GM12892 (cell line): ENCODE results near the gene ADRA2B.
A peak's percentile ranks its signal among the peaks of the same experiment; 100 is the strongest.

Experiments used
- DNase-seq: peaks from one replicate; pipeline ENCODE4 v3.0.0; 2011; ENCODE audit not compliant: insufficient read length
- FAIRE-seq: peaks from 2 replicates; lab custom pipeline; 2011; peaks lifted over from hg19 to GRCh38; lab: Jason Lieb, UNC
- POLR2A ChIP-seq: IDR thresholded peaks from 2 replicates; pipeline ENCODE4 v1.6.1; 2011; ENCODE audit warnings: low read depth, low read length, control low read depth
- POLR2AphosphoS5 ChIP-seq: IDR thresholded peaks from 2 replicates; pipeline ENCODE4 v1.6.1; 2011; ENCODE audit warnings: low read depth, low read length, control low read depth
- TAF1 ChIP-seq: IDR thresholded peaks from 2 replicates; pipeline ENCODE4 v1.6.1; 2011; ENCODE audit warnings: low read depth, mild to moderate bottlenecking, control low read depth, low read length, borderline replicate concordance

ADRA2B gene

GRCh38 chr2:96156011-96156820 is 39.8 kb upstream of the ADRA2B start:
- DNase-seq: no peak
- FAIRE-seq: peak; percentile 87
- no peak for TF ChIP-seq POLR2AphosphoS5
- TF ChIP-seq TAF1: no peak
- TF ChIP-seq POLR2A: no peak

GRCh38 chr2:96154506-96155380 is 38.4 kb upstream of the ADRA2B start:
- DNase-seq (no peak), FAIRE-seq (no peak)
- TF ChIP-seq TAF1: no peak
- TF ChIP-seq POLR2A: no peak
- no peak for TF ChIP-seq POLR2AphosphoS5

GRCh38 chr2:96153991-96154431 is 37.6 kb upstream of the ADRA2B start:
- FAIRE-seq: no peak
- DNase-seq: no peak
- TF ChIP-seq TAF1 (no peak), POLR2A (no peak), POLR2AphosphoS5 (no peak)

- DNase-seq (no peak), FAIRE-seq (no peak)
- TF ChIP-seq TAF1 (no peak), POLR2AphosphoS5 (no peak), POLR2A (no peak)
Observed at GRCh38 chr2:96153291-96153713, 36.9 kb upstream of the ADRA2B start.

GRCh38 chr2:96152304-96153161 is 36.2 kb upstream of the ADRA2B start:
- no peak for TF ChIP-seq TAF1
- TF ChIP-seq POLR2A: no peak
- TF ChIP-seq POLR2AphosphoS5: no peak
- DNase-seq (no peak), FAIRE-seq (no peak)

- TF ChIP-seq POLR2A (no peak), TAF1 (no peak), POLR2AphosphoS5 (no peak)
- no peak for DNase-seq
- FAIRE-seq: no peak
Observed at GRCh38 chr2:96151595-96152303, 35.4 kb upstream of the ADRA2B start.

GRCh38 chr2:96150791-96151594 is 34.6 kb upstream of the ADRA2B start:
- no peak for DNase-seq
- FAIRE-seq: no peak
- TF ChIP-seq TAF1 (no peak), POLR2A (no peak), POLR2AphosphoS5 (no peak)

GRCh38 chr2:96150007-96150640 is 33.8 kb upstream of the ADRA2B start:
- FAIRE-seq: no peak

GRCh38 chr2:96148410-96149217 is 32.2 kb upstream of the ADRA2B start:
- DNase-seq (peak; percentile 80), FAIRE-seq (peak; percentile 93)
- peak; percentile 43; the same call in 1 of the 2 replicates for TF ChIP-seq POLR2A
- no peak for TF ChIP-seq POLR2AphosphoS5
- no peak for TF ChIP-seq TAF1

More at GRCh38 chr2:96150007-96150640, 33.8 kb upstream of the ADRA2B start:
- TF ChIP-seq TAF1: no peak
- no peak for TF ChIP-seq POLR2A
- TF ChIP-seq POLR2AphosphoS5: no peak
- no peak for DNase-seq
